GM21723 (cell line): ENCODE data around the gene BHMT2.

Experiments used
- ATAC-seq: cut with Tn5 transposase; IDR thresholded peaks from one replicate; pipeline ENCODE4 v1.9.1; 2021; ENCODE audit warnings: mild to moderate bottlenecking, moderate library complexity; ENCODE audit not compliant: unreplicated experiment

The BHMT2 gene

DNA sequence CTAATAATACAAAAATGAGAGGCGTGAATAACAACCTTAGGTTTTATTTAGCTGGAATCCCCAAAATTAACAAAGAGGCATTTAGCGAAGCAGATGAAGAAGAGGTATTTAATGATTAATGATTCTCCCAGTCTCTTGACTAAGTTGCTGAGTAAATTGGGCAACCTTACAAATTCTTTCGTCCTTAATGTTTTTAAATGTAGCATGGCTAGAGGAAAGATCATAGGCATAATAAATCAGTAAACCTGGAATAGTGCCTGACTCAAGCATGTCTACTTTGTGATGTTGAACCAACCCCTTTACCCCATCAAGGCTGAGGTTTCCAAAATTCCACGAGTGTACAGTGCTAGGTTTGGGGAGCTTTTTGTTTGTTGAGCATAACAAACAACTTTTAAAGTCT lies 49.9 kb downstream of the BHMT2 start:
- no peak for ATAC-seq

GRCh38 chr5:79120221-79120620 lies 50.7 kb downstream of the BHMT2 start:
- no peak for ATAC-seq

- ATAC-seq: no peak
These were observed 53.4 kb downstream of the BHMT2 start for GRCh38 chr5:79122973-79123372.

GRCh38 chr5:79124607-79125006 lies 55.0 kb downstream of the BHMT2 start:
- no peak for ATAC-seq

GRCh38 chr5:79130781-79131180 lies 61.2 kb downstream of the BHMT2 start:
- no peak for ATAC-seq

GRCh38 chr5:79133121-79133656 lies 63.6 kb downstream of the BHMT2 start:
- no peak for ATAC-seq

DNA sequence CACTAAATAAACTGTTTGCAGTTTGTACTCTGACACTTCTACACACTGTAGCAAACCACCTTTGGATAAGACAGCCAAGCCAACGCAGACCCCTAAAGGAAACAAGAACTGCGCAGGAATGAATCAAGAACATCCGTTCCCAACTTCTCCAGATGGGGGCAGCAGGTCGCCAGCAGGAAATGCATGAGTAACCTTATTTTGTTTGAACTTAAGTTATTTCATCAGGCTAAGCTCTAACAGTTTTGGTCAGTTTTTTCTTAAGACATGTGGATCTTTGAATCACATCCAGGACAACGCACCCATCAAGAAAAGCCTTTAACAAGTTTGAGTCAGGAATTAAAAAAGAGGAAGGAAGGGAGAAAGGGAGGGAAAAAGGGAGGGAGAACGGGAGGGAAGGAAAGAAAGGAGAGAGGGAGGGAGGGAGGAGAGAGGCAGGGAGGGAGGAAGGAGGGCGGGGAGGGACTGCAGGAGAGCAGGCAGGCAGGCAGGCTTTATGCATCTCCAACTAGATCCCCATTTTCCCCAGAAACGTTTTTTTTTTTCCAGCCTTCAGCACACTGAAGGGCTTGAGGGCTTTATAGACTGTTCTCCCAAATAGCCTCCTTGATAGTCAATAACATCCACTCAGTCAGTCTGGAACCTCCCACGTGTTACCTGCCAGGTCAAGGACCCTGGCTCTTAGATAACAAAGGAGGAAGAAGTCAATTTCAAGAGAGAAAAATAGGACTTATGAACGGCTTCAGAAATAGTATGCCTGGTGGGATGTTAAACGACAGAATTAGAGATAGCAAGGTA lies 64.3 kb downstream of the BHMT2 start:
- ATAC-seq: peak; percentile 56

GRCh38 chr5:79135790-79136553 lies 66.4 kb downstream of the BHMT2 start:
- peak; percentile 48 for ATAC-seq

DNA sequence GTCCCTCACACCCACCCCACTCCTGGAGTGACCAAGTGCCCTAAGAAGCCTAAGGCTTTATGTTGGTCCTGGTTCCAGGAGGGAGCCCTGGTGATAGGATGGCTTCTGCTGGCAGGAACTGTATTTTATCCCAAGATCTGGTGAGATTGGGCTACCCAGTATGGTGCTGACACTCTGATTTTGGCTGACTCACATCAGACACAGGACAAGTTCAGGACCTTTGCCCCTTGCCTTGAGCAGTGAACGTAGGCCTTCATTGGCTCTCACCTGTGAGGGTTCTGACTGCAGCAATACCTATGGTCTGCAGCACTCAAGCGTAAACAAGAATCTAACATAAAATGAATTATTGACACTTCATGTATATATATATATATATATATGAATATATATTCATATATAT lies 67.1 kb downstream of the BHMT2 start:
- no peak for ATAC-seq
